Thoracic aorta endothelial cell (primary cell): ENCODE measurements around the gene WDHD1. TPM values are rescaled to one million over a fixed set of nuclear protein-coding genes. Genes with fewer than 3 reads are reported as not detected.

Experiments used
- total RNA-seq: library from RNA; depleted of rRNA; stranded (reverse); fragments of >200 nt; gene quantifications from 2 replicates; pipeline ENCODE4 v1.2.3, GENCODE V29; 2012

WDHD1 gene
- total RNA-seq: 23.9 and 31.1 TPM in 2 replicates

GRCh38 chr14:55026793-55027561, at the start of gene WDHD1, which contains the start of gene SOCS4:
TSS of gene WDHD1 (minus strand) at chr14:55027099. CDS start at chr14:55026787, 312 bp downstream.
TSS of gene SOCS4 (plus strand) at chr14:55027236. CDS start at chr14:55043042, 15,806 bp downstream.

GRCh38 chr14:55051423-55052268, 24.7 kb upstream of the WDHD1 start, which contains the start of gene MAPK1IP1L:
TSS of gene MAPK1IP1L (plus strand) at chr14:55051647. CDS start at chr14:55061684, 10,037 bp downstream.

GRCh38 chr14:54902521-54903420, 124.1 kb downstream of the WDHD1 start, which contains the start of gene GCH1:
TSS of gene GCH1 (minus strand) at chr14:54902826. CDS start at chr14:54902663, 163 bp downstream.

Other genes starting within 250 kb of the WDHD1 start
- 3.3 and 5.0 TPM in 2 replicates for gene GCH1, start 124.3 kb downstream of the WDHD1 start, total RNA-seq
- 40.2 and 50.1 TPM in 2 replicates for gene SOCS4, start 137 bp upstream of the WDHD1 start, total RNA-seq
- 88.6 and 92.5 TPM in 2 replicates for gene MAPK1IP1L, start 24.5 kb upstream of the WDHD1 start, total RNA-seq
- gene LGALS3, start 102.2 kb upstream of the WDHD1 start, total RNA-seq: 34.6 and 37.5 TPM in 2 replicates
- 89.0 and 149 TPM in 2 replicates for gene DLGAP5, start 164.5 kb upstream of the WDHD1 start, total RNA-seq
- gene FBXO34, start 244.3 kb upstream of the WDHD1 start, total RNA-seq: 20.9 and 26.3 TPM in 2 replicates